GM12878 (cell line): Measurements from ENCODE around the gene TK1. TPM values are rescaled to one million over a fixed set of nuclear protein-coding genes. Genes with fewer than 3 reads are reported as not detected.

Experiments used
- ATAC-seq: fragments of 200-7000 bp; cut with Tn5 transposase; 3 replicates; pipeline ENCODE4 v1.9.1; 2020; ENCODE audit warnings: mild to moderate bottlenecking, moderate library complexity
- BruUV-seq: library from RNA; stranded (reverse); fragments of 400-500 nt; replicated peaks from 2 replicates; lab custom pipeline; 2021; lab: Mats Ljungman, UMichigan
- CTCF ChIA-PET: fragments of 300-600 bp; sonication (Branson Sonifier 250); formaldehyde crosslinking; extraction: SDS; loops from one replicate; lab custom pipeline; 2021; ENCODE audit warnings: inconsistent platforms; lab: Yijun Ruan, JAX
- POLR2A ChIA-PET: fragments of 350-600 bp; formaldehyde crosslinking; extraction: SDS; loops from one replicate; lab custom pipeline; 2021; ENCODE audit warnings: inconsistent platforms; lab: Charles Lee
- RAD21 ChIA-PET: fragments of 300-600 bp; sonication (Branson Sonifier 250); formaldehyde crosslinking; loops from one replicate; lab custom pipeline; 2023; ENCODE audit warnings: antibody characterized with exemption; ENCODE audit not compliant: unreplicated experiment; lab: Charles Lee
- SMC1A ChIA-PET: fragments of 300-600 bp; sonication (Branson Sonifier 250); formaldehyde crosslinking; loops from one replicate; lab custom pipeline; 2023; ENCODE audit not compliant: unreplicated experiment, uncharacterized antibody; lab: Charles Lee
- DNase-seq: peaks from one replicate; pipeline ENCODE4 v3.0.0-alpha.2; 2011; ENCODE audit warnings: low read depth, low spot score
- FAIRE-seq: peaks from 3 replicates; lab custom pipeline; 2011; peaks lifted over from hg19 to GRCh38; lab: Jason Lieb, UNC
- H2AFZ ChIP-seq: 2 replicates; pipeline ENCODE4 v1.6.0; 2011; ENCODE audit warnings: low read depth, low read length, control low read depth; ENCODE audit not compliant: control insufficient read depth
- H3K27ac ChIP-seq: 2 replicates; pipeline ENCODE4 v1.5.1; 2011; ENCODE audit warnings: control low read depth; ENCODE audit not compliant: control insufficient read depth, insufficient read depth
- H3K27me3 ChIP-seq, 2 experiments: replicated peaks in 1 of 2; 2 replicates each; pipeline versions ENCODE4 v1.6.0 to v1.6.1; 2011; ENCODE audit warnings: low read length in 1 of 2; ENCODE audit not compliant: control insufficient read depth in 2 of 2, insufficient read depth in 2 of 2
- H3K36me3 ChIP-seq, 2 experiments: 2 replicates each; pipeline ENCODE4 v1.5.1; 2011; ENCODE audit warnings: low read length in 1 of 2; ENCODE audit not compliant: control insufficient read depth in 2 of 2, insufficient read depth in 2 of 2
- H3K4me1 ChIP-seq: 2 replicates; pipeline ENCODE4 v1.6.1; 2011; ENCODE audit warnings: mild to moderate bottlenecking, low read length, moderate library complexity, mixed read lengths; ENCODE audit not compliant: control insufficient read depth, insufficient read depth
- H3K4me2 ChIP-seq: 2 replicates; pipeline ENCODE4 v1.6.0; 2011; ENCODE audit warnings: control low read depth; ENCODE audit not compliant: control insufficient read depth, insufficient read depth
- H3K4me3 ChIP-seq: fragments of 200-600 bp; sonication (generic); 2 replicates; pipeline ENCODE4 v1.5.1; 2016
- H3K79me2 ChIP-seq: 2 replicates; pipeline ENCODE4 v1.6.0; 2011; ENCODE audit warnings: low read length; ENCODE audit not compliant: control insufficient read depth, insufficient read depth
- H3K9ac ChIP-seq: 2 replicates; pipeline ENCODE4 v1.8.0; 2011; ENCODE audit warnings: low read length, control low read depth, mixed read lengths; ENCODE audit not compliant: control insufficient read depth, insufficient read depth
- H3K9me3 ChIP-seq: replicated peaks from 3 replicates; pipeline ENCODE4 v1.5.1; 2011; ENCODE audit warnings: mild to moderate bottlenecking, low read length; ENCODE audit not compliant: control insufficient read depth, insufficient read depth
- H4K20me1 ChIP-seq: 2 replicates; pipeline ENCODE4 v1.6.0; 2011; ENCODE audit not compliant: control insufficient read depth, insufficient read depth
- CBFB ChIP-seq: IDR thresholded peaks from 2 replicates; pipeline ENCODE4 v1.6.1; 2016; ENCODE audit warnings: antibody characterized with exemption, low read depth
- ESRRA ChIP-seq: IDR thresholded peaks from 2 replicates; pipeline ENCODE4 v1.6.1; 2012; ENCODE audit warnings: mild to moderate bottlenecking, low read length, improper control_type of control experiment
- RBBP5 ChIP-seq: fragments of 200-600 bp; sonication (generic); conservative IDR thresholded peaks from 2 replicates; pipeline ENCODE4 v1.6.1; 2016
- WGBS: methylation state at CpG from one replicate; pipeline ENCODE4 v1.1.6; 2016; ENCODE audit warnings: low lambda C conversion rate; ENCODE audit not compliant: insufficient replicate concordance, insufficient coverage; ENCODE audit errors: missing lambda C conversion rate; 5-methylcytosine and 5-hydroxymethylcytosine counted together
- in situ Hi-C: fragments of 300-500 bp; cut with MboI; formaldehyde crosslinking; loops from 9 replicates; pipeline ENCODE4 v1.14.3; 2018; ENCODE audit warnings: mixed read lengths
- intact Hi-C: fragments of 100-400 bp; cut with micrococcal nuclease; formaldehyde crosslinking; loops from one replicate; pipeline ENCODE4 v1.14.2; 2022; ENCODE audit not compliant: unreplicated experiment
- polyA plus RNA-seq, 11 experiments: library from polyadenylated mRNA; depleted of rRNA in 4 of 11; unstranded in 6 of 11; stranded (reverse) in 5 of 11; fragments of >200 nt; fragmentation: Nextera tagmentation in 4 of 11; fragmentation: Illumina TruSeq in 1 of 11; extraction: Ambion mirVana in 4 of 11; extraction: Trizol in 1 of 11; gene quantifications; 1 replicate in 1 of 11; 2 replicates in 10 of 11; pipeline versions ENCODE4 v1.2.1 to v1.2.3, GENCODE V29; 2011 to 2016; ENCODE audit warnings: inconsistent platforms in 2 of 11, missing spikeins in 2 of 11, low read depth in 1 of 11
- total RNA-seq, 4 experiments: library from RNA; depleted of rRNA in 3 of 4; stranded (reverse); fragments of >200 nt in 3 of 4; fragmentation: Illumina TruSeq in 1 of 4; extraction: Trizol in 1 of 4; gene quantifications; 2 replicates each; pipeline versions ENCODE4 v1.2.1 to v1.2.3, GENCODE V29; 2013 to 2021
- TF ChIP-seq, protein P1 (sequence below), 3 experiments: IDR thresholded peaks in 2 of 3; conservative IDR thresholded peaks in 1 of 3; 2 replicates each; pipeline ENCODE4 v1.5.1; 2011; ENCODE audit warnings: low read depth in 3 of 3, low read length in 3 of 3, mild to moderate bottlenecking in 3 of 3, control low read depth in 2 of 3, moderate library complexity in 2 of 3, inconsistent platforms in 1 of 3, mixed read lengths in 1 of 3; ENCODE audit not compliant: control insufficient read depth in 2 of 3, insufficient read depth in 1 of 3; ENCODE audit errors: extremely low read depth in 1 of 3

Gene TK1
- total and polyA plus RNA-seq, 10 of the 15 experiments (the other 5 are each of a cell fraction or from before 2014, with no cell fraction given): 4.6 to 175 (median 77.9) TPM

DNA sequence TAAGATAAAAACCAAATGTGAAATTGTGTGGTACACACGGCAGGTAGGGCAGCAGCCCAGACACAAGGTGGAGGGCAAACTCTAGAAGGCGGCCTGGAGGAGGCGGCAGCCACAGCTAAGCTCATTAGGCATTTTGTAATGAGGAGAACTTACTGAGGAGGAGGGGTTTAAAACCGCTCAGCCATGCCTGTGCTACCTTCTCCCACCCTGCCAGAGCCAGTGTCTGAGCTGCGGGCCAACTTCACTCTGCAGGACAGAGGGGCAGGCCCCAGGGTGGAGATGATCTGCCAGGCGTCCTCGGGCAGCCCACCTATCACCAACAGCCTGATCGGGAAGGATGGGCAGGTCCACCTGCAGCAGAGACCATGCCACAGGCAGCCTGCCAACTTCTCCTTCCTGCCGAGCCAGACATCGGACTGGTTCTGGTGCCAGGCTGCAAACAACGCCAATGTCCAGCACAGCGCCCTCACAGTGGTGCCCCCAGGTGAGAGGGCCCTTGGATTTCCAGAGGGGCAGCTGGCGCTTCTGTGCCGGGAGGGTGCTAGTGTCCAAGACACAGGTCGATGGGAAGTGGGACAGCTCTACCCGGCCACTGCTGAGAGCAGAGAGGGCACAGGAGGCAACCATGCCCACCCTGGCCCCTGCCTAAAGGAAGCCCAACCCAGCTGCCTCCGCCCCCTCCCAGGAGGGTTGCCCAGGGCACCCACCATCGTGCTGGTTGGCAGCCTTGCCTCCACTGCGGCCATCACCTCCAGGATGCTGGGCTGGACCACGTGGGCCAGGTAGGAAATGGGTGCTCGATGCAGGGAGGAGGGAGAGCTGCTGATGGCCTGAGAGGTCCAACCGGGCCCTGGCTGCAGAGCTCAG lies 22.7 kb downstream of the TK1 start:
- BruUV-seq: no TSS peak
- SMC1A ChIA-PET: no interaction called here
- no peak for FAIRE-seq
- Histone ChIP-seq H3K27ac (no peak overlapping the region), H3K4me2 (no peak overlapping the region), H3K79me2 (peaks cover 13% of the 10 kb centered on the region)
- DNase-seq: no peak
- TF ChIP-seq CBFB (no peak), RBBP5 (no peak), ESRRA (no peak)
- TF ChIP-seq, protein P1, sequence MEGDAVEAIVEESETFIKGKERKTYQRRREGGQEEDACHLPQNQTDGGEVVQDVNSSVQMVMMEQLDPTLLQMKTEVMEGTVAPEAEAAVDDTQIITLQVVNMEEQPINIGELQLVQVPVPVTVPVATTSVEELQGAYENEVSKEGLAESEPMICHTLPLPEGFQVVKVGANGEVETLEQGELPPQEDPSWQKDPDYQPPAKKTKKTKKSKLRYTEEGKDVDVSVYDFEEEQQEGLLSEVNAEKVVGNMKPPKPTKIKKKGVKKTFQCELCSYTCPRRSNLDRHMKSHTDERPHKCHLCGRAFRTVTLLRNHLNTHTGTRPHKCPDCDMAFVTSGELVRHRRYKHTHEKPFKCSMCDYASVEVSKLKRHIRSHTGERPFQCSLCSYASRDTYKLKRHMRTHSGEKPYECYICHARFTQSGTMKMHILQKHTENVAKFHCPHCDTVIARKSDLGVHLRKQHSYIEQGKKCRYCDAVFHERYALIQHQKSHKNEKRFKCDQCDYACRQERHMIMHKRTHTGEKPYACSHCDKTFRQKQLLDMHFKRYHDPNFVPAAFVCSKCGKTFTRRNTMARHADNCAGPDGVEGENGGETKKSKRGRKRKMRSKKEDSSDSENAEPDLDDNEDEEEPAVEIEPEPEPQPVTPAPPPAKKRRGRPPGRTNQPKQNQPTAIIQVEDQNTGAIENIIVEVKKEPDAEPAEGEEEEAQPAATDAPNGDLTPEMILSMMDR (IDR thresholded peaks at IDR 0.05 in 2 of 3, conservative IDR thresholded peaks at IDR 0.05 in 1 of 3; ENCODE audit: control insufficient read depth in 2 of 3, extremely low read depth in 1 of 3, insufficient read depth in 1 of 3, low read depth in 3 of 3, low read length in 3 of 3): no peak
- TF ChIP-seq, all 136 proteins: peak for 0
- ChIA-PET POLR2A (interaction anchor here (0.6 to 1.1 kb wide), 3 partner anchors 11 to 26 kb away, joined by 3 to 6 read pairs (median 5); no protein-coding TSS in a partner anchor), CTCF (interaction anchor here (1.0 to 3.1 kb wide), 5 partner anchors 9 to 27 kb away, joined by 3 to 15 read pairs (median 3); no protein-coding TSS in a partner anchor), RAD21 (no interaction called here)
- H3K4me3 ChIP-seq: no peak overlapping the region
- intact Hi-C loops (no loop called here), in situ Hi-C loops (loop anchor here (25.0 kb wide), 1 partner anchor 1902 kb away; the partner anchor contains the start of gene UBALD2)
- H4K20me1 ChIP-seq: no peaks in the 10 kb centered on the region
- H2AFZ ChIP-seq: no peak overlapping the region
- ATAC-seq: no peak
- H3K9ac ChIP-seq: no peak overlapping the region
- no peaks in the 10 kb centered on the region for H3K36me3 ChIP-seq
- peaks cover 25% of the 10 kb centered on the region for H3K4me1 ChIP-seq
- no peaks in the 10 kb centered on the region for H3K9me3 ChIP-seq
- 68% methylated on average over 22 of the region's 22 CpGs for WGBS
- H3K27me3 ChIP-seq: no peaks in the 10 kb centered on the region
